IPS-18c (cell line): ENCODE results near the gene NAGA.
"Not testable (repeated sequence)": the region's sequence is repeated elsewhere in the genome, so short reads cannot be mapped to it uniquely, and the experiment has no call there.

ENCODE experiments used
- H3K4me3 ChIP-seq: 2 replicates; pipeline ENCODE4 v1.7.0; 2013; ENCODE audit warnings: low read depth, mild to moderate bottlenecking, low read length, moderate library complexity; ENCODE audit not compliant: insufficient read depth
- H3K9me3 ChIP-seq: one replicate; pipeline ENCODE4 v1.6.1; 2013; ENCODE audit warnings: mild to moderate bottlenecking, low read length, moderate library complexity; ENCODE audit not compliant: control insufficient read depth, insufficient read depth

NAGA gene

GRCh38 chr22:42078469-42079318 lies 8.1 kb upstream of the NAGA start:
- H3K4me3 ChIP-seq, result peak overlapping the region; percentile 99
- H3K9me3 ChIP-seq, result no peaks in the 10 kb centered on the region

DNA sequence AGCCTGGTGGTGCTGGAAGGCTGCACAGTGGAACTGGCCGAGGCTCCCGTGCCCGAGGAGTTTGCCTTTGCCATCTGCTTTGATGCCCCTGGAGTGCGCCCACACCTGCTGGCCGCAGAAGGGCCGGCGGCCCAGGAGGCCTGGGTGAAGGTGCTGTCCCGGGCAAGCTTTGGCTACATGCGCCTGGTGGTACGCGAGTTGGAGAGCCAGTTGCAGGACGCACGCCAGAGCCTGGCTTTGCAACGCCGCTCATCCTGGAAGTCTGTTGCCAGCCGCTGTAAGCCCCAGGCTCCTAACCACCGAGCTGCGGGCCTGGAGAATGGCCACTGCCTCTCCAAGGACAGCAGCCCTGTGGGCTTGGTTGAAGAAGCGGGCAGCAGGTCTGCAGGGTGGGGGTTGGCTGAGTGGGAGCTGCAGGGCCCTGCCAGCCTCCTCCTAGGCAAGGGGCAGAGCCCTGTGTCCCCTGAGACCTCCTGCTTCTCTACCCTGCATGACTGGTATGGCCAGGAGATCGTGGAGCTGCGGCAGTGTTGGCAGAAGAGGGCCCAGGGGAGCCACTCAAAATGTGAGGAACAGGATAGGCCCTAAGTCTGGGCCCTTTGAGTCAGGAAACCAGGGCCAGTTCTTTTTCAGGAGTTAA lies 7.0 kb upstream of the NAGA start:
- H3K9me3 ChIP-seq, result no peaks in the 10 kb centered on the region
- H3K4me3 ChIP-seq, result no peak overlapping the region

DNA sequence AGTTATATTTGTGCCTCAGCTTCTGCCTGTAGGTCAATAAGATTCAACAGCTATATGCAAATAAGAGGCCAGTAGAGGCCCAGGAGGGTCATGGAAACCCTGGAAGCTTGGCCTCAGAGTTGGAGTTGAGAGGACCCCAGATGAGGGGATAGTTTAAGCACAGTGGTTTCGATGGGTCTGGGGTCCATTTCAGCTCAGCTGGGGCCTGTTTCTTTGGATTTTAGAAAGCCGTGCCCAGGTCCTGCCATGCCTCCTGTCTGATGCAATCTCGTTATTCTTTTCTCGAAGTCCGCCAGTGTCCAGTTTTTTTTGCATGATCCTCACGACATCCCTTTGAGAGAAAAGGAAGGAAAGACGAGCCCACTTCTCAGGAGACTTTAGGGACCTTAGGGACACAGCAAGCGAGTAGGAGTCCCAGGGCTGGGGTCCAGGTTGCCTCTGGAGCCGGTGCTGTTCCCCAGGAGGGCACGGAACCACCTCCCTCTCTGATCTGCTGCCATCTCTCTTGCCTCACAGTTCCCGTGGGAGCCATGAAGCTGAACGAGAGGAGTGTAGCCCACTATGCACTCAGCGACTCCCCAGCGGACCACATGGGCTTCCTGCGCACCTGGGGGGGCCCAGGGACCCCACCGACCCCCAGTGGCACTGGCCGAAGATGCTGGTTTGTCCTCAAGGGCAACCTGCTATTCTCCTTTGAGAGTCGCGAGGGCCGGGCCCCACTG lies 6.3 kb upstream of the NAGA start:
- Histone ChIP-seq H3K9me3 (no peaks in the 10 kb centered on the region), H3K4me3 (no peak overlapping the region)

- H3K9me3 ChIP-seq, result no peaks in the 10 kb centered on the region
- no peak overlapping the region for H3K4me3 ChIP-seq
These were observed 4.4 kb upstream of the NAGA start for GRCh38 chr22:42074846-42075676.

GRCh38 chr22:42074132-42074811 lies 3.7 kb upstream of the NAGA start, which contains the start of gene PHETA2:
PHETA2 (plus strand) TSS chr22:42074248; CDS start chr22:42077294, 3,046 bp downstream.
- Histone ChIP-seq H3K4me3 (peak within 1 kb of the TSS; percentile 43; the same call in 1 of the 2 replicates), H3K9me3 (no peaks in the 10 kb centered on the region)

GRCh38 chr22:42073621-42074041 lies 3.0 kb upstream of the NAGA start:
- Histone ChIP-seq H3K4me3 (no peak overlapping the region), H3K9me3 (no peaks in the 10 kb centered on the region)

DNA sequence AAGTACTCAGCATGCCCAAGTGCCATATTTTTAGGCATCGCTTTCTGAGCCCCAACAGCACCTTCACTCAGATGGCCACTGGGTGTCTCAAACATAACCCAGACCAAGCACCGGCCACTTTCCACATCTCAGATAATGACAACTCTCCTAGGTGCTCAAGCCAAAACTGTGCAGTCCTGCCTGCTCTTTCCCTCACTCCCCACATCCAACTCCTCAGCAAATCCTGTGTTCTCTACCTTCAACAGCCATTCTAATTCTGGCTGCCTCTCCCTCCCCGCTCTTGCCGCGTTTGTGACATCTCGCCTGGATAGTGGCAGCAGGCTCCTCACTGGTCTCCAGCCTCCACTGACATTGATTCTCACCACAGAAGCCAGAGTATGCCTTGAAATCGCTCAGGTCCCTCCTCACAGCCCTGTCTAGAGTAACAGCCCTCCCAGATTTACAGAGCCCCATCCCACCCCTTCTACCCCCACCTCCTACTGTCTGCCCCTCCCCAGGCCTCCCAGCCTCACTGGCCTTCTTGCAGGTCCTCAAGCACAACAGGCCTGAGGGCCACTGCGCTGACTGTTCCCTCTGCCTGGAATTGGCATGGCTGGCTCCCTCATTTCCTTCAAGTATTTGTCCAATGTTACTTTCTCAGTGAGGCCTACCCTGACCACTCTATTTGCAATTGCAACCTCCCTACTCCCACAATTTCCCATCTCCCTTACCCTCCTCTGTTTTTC lies 2.2 kb upstream of the NAGA start:
- no peak overlapping the region for H3K4me3 ChIP-seq
- no peaks in the 10 kb centered on the region for H3K9me3 ChIP-seq

DNA sequence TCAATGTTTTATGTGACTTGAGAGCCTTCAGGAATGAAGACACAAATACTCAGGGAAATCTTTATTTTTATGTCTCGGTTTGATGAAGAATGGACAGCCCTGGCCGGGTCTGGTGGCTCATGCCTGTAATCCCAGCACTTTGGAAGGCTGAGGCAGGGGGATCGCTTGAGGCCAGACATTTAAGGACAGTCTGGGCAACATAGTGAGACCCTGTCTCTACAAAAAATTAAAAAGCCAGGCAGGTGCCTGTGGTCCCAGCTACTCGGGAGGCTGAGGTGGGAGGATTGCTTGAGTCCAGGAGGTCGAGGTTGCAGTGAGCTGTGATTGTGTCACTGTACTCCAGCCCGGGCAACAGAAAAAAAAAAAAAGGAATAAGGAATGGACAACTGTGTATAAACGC lies 896 bp upstream of the NAGA start:
- not testable (repeated sequence) for H3K9me3 ChIP-seq
- H3K4me3 ChIP-seq, result 0 out of 2 replicates have a peak overlapping the region, but pooled peaks have one; percentile 70

DNA sequence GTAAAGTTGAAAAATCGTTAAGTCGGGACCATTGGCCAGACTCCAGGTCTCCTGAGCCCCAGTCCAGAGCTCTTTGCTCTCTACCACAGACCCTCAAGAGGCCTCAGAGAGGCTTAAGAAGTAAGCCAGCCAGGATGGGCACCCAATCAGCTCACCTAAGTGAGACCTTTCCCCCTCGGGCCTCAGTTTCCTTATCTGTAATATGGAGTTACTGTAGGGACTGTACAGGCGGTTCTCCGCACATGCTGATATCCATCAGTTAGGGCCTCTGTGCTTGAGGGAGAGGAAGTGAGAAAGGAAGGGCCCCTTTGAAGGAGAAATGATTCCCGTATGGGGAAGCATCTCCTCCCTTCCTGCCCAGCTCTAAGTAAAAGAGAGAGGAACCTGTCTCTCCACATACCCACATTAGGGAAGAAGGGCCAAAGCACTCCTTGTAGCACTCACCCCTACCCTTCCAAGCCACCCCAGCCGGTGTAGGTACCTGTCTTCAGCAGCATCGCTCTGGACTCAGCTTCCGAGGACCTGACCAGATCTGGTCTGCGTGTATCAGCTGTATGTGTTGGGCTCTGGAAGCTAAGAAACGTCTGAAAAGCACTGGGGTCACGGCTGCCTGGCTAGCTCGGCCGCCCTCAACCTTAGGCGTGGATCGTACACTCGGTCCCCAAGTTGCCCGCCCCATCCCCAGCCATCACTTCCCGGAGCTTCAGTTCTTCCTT lies 653 bp downstream of the NAGA start:
- H3K4me3 ChIP-seq, result peak overlapping the region; percentile 70
- no peaks in the 10 kb centered on the region for H3K9me3 ChIP-seq

DNA sequence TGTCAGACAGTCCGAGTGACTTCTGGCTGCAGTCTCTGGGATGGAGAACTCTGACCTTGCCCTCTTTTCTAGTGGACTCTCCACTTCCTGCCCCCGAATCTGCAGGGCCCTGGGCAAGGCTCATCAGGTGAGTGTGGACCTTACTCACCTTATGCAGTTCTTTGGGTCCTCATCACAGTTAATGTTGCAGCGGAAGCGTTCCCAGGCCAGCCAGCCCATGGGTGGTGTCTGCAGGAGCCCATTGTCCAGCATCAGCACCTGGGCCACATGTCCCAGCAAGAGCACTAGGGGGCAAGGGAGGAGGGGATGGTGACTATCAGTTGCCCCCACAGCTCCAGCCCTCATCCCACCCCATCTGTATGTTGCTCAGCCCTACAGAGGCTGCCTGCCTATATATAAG lies 2.3 kb downstream of the NAGA start:
- H3K4me3 ChIP-seq, result no peak overlapping the region
- no peaks in the 10 kb centered on the region for H3K9me3 ChIP-seq

GRCh38 chr22:42067671-42068251 lies 2.9 kb downstream of the NAGA start:
- Histone ChIP-seq H3K9me3 (no peaks in the 10 kb centered on the region), H3K4me3 (no peak overlapping the region)

- H3K4me3 ChIP-seq, result no peak overlapping the region
These were observed 3.7 kb downstream of the NAGA start for GRCh38 chr22:42066937-42067336.

DNA sequence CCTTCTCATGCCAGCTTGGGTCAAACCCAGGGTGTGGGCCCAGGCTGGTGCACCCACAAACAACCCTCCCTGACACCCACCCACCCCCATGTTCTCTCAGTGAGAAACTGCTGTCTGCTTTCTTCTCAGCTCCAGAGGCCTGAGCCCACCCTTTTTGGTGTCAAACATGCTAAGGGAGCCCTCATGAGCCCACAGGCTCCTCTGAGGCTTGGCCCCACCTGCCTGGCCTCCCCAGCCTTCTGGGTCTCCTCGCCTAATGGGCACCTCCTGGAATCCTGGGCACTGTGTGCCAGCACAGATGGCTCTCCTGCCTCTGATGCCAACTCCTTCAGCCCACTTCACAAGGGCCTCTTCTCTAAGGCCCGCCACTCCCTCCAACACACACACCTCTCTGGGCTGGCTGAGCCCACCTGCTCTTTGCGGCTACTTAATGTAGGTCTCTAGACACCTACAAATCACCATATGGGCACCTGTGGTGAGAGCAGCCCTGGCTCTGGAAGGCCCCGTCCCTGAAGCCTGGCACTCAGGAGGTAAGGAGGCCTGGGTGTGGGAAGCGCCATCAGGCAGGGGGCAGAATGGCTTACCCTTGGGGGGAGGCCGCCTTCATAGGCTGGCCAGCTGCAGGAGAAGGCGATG lies 4.4 kb downstream of the NAGA start:
- no peaks in the 10 kb centered on the region for H3K9me3 ChIP-seq
- H3K4me3 ChIP-seq, result no peak overlapping the region

More at GRCh38 chr22:42066937-42067336, 3.7 kb downstream of the NAGA start:
- H3K9me3 ChIP-seq, result no peaks in the 10 kb centered on the region

DNA sequence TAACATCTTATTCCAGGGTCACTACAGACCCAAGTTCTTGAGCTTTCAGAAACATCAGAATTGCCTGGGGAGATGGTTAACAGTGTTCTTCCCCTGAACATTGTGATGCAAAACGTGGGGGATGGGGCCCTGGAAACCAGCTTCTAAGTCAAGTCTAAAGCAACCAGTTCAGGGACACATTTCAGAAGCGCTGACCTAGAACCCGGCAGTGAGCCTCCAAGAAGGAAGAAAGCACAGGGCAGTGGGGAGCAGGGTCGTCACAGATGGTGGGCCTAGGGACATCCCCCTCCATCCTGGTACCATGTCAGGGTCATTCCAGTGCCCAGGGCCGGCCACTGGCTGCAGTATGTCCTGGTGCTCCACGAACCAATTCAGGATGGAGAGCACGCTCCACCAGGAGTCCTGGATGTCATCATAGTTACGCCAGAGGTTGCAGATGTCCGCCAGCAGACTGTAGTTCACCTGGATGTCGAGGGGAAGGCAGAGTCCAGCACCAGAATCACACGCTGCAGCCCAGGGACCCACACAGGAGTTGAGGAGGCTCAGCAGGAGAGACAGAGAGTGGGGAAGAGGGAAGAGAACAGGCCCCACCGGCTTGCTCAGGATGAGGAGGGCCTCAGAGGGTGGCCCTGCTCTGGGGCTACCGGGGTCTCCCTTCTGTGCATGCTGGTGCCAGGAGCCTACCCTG lies 5.0 kb downstream of the NAGA start:
- no peak overlapping the region; the same call in 1 of the 2 replicates for H3K4me3 ChIP-seq
- H3K9me3 ChIP-seq, result no peaks in the 10 kb centered on the region
